DMS 273 (cell line): ENCODE measurements around the gene RAB12.
A peak's percentile ranks its signal among the peaks of the same experiment; 100 is the strongest.
"Not testable (repeated sequence)": the region's sequence is repeated elsewhere in the genome, so short reads cannot be mapped to it uniquely, and the experiment has no call there.

Source experiments
- DNase-seq: peaks from one replicate; lab custom pipeline; 2025; ENCODE audit not compliant: unreplicated experiment; lab: John Stamatoyannopoulos, UW

Gene RAB12, protein sequence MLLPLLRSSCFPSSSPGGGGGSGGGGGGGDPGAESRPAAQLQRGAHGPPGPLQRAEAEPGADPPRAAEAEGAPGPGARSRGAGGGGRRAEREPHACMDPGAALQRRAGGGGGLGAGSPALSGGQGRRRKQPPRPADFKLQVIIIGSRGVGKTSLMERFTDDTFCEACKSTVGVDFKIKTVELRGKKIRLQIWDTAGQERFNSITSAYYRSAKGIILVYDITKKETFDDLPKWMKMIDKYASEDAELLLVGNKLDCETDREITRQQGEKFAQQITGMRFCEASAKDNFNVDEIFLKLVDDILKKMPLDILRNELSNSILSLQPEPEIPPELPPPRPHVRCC

DNA sequence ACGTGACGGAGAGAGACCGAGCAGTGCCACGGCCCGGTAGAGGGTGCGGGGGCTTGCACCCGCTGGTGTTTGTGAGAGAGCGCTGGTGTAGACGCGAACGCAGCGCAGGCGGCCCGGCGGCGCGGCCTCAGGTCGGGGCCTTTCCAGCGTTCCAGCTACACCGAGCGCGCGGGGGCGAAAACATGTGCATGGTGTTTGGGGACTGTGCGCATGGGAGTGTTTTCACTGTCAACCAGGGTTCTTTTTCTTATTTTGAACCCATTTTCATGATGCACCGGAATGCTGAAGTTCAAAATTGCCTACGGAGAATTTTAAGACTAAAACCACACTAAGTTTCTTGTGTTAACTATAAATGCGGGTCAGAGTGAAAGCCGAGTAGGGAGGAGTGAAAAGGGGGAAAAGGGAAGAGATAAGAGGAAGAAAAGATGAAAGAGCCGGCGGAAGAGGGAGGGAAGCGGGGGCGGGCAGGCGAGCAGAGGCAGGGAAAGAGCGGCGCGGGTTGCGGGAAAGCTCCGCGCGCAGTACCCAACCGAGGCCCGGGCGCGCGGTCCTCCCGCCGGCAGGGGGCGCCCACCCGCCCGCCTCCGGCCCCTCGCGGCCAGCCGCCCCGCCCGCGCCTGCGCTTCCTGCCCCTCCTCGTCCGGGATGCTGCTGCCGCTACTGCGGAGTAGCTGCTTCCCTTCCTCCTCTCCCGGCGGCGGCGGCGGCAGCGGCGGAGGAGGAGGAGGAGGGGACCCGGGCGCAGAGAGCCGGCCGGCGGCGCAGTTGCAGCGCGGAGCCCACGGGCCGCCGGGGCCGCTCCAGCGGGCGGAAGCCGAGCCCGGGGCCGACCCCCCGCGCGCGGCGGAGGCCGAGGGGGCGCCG is at the start of gene RAB12:
Gene RAB12, plus strand, starts transcription at position 643 of the 864 bp plus-strand sequence. Its CDS starts 3 bp downstream, at position 646.
- peak; percentile 95 for DNase-seq

DNA sequence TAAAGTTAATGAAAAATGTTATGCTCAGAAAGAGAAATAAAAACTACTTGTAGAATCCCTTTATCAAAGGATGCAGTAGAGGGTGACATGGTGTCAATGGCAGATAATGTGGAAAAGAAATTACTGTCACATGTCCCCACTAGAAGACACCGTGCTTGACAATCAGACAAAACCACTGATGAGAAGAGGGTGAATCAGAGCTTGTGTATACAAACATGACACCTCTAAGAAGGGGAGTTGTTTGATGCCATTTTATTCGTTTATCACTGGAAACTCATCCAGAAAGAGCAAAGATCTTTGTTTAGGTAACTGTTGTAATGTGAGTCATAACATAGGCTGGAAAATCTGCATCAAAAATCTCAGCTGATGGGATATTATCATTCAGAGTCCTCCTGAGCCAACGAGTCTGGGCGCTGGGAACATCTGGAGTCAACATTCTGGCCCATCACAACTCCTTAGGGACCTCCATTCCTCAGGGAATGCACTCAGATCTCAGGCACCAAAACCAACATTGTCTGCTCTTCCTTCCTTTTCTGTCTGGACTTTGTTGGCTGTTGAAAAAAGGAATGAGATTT is 49.5 kb upstream of the RAB12 start:
- no peak for DNase-seq

DNA sequence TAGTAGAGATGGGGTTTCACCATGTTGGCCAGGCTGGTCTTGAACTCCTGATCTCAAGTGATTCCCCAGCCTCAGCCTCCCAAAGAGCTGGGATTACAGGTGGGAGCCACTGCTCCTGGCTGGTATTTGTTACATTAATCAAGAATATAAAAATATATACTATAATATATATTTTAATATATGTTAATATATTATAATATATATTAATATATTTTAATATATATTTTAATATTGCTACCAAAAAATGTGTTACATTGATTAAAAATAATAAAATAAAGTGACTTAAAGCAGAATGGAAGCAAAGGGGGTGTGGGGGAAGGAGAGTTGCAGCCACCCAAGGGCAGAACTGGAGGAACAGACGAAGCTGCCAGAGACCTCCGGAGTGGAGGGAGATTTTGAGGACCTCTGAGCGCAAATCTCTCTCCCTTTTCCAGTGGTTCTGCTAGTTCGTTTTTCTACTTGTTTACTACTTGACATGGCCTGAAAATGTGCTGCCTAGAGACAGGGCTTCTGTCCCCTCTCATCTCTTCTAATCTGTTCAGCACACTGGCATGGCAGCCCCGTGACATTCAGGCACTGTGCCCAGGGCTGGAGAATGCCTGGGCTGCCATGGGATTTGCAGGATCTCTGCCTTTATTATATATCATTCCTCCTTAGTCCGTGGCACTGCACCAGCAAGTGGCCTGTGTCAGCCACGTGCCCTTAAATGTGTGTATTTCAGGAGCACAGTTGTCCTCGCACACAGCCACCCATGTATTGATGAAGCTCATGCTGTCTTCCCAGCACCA is 47.9 kb upstream of the RAB12 start:
- no peak for DNase-seq

DNA sequence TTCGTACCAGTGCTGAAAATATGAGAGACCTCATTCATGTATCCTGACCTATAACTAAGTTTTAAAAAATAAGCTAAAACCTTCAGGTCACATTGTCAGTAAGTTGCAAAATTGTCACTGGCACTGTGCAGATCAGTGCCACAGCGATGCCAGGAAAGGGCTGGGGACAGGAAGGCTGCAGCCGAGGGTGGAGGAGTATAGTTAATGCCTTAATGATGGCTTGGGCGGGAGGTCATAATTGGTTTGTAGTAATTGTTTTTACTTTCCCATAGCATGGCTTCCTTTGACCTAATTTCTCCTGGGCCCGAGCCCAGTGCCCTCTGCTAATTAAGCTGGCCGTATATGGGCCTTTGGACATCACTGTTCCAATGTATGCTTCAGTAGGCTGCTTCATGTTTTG is 47.2 kb upstream of the RAB12 start:
- no peak for DNase-seq

DNA sequence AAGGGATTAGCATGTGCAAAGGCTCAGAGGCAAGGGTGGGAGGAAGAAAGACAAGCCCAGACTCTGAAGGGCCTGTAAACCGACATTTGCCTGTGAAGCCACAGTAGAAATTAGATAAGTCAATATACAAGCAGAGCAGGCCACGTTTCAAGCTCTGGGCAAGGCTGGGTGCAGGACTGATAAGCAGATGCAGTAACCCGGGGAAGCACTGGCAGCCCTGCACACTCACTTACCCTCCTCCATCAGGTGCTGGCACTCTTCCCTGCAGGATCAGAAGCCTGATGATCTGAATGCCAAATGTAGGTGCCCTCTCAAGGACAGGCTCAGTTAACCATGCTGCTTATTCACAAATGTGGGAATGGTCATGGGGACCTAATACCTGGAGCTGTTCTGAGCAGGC is 46.3 kb upstream of the RAB12 start:
- DNase-seq = peak; percentile 36

DNA sequence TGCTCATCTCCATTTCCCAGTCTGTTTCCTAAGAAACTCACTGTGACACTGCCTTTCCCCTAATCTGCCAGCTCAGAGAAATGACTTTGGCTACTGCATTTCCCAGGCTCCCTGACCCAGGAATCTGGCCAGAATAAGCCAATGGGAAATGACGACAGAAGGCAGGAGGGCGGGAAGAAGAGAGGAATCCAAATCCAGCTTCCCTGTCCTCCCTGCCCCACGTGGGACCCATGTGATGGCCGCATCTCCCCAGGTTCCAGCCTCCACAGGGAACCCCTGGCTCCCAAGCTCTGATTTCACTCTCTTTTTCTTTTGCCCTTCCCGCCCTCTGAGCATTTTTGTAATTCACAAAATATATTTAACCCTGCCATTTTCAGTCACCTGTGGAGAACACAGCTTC is 37.8 kb upstream of the RAB12 start:
- DNase-seq = no peak

DNA sequence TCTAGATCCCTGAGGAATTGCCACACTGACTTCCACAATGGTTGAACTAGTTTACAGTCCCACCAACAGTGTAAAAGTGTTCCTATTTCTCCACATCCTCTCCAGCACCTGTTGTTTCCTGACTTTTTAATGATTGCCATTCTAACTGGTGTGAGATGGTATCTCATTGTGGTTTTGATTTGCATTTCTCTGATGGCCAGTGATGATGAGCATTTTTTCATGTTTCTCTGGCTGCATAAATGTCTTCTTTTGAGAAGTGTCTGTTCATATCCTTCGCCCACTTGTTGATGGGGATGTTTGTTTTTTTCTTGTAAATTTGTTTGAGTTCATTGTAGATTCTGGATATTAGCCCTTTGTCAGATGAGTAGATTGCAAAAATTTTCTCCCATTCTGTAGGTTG is 35.5 kb upstream of the RAB12 start:
- not testable (repeated sequence) for DNase-seq

DNA sequence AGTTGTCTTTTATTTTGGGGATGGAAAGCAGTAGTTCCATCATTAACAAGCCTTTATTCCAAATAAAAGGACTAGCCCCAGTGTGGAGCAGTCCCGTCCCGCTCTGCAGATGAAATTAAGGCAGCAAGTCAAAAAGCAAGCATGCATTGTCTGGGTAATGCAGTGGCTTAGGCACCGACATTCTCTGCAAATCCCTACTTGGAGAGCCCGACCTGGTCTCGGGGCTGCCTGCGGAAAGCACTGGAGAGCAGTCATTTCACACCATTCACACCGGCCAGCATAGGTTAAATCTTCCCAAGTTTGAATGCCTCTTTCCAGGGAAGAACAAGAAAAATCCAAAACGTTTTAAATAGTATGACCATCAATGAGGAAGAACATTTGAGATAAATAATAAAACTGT is 24.4 kb upstream of the RAB12 start:
- no peak for DNase-seq

DNA sequence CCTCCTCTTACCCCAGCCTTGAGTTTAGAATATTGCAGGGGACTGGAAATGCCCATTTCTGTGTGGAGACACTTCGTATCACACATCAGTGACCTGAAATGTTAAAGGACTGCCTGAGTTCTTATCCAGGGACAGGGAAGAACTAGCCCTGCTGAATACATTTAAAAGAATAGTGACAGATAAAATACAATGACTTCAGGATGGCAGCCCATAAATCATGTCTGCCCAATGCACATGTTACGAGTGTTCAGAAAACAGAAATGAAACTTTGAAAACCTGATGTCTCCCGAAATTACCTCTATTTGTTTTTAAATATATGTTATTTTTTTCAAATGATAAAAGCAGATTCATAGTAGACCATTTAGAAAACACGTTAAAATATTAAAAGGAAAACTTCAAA is 22.3 kb upstream of the RAB12 start:
- DNase-seq = no peak

DNA sequence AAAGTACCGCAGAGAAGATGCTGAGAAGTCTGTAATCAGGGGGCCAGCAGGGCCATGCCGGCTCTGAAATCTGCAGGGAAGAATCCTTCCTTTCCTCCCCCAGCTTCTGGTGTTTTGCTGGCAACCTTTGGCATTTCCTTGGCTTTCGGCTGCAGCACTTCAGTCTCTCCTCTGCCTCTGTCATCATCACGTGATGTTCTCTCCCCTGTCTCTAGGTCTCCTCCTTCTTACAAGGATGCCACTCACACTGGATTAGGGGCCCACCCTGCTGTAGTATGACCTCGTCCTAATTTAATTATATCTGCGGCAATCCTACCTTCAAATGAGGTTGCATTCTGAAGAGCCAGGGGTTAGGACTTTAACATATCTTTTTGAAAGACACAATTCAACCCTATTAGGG is 13.8 kb upstream of the RAB12 start:
- DNase-seq = no peak

DNA sequence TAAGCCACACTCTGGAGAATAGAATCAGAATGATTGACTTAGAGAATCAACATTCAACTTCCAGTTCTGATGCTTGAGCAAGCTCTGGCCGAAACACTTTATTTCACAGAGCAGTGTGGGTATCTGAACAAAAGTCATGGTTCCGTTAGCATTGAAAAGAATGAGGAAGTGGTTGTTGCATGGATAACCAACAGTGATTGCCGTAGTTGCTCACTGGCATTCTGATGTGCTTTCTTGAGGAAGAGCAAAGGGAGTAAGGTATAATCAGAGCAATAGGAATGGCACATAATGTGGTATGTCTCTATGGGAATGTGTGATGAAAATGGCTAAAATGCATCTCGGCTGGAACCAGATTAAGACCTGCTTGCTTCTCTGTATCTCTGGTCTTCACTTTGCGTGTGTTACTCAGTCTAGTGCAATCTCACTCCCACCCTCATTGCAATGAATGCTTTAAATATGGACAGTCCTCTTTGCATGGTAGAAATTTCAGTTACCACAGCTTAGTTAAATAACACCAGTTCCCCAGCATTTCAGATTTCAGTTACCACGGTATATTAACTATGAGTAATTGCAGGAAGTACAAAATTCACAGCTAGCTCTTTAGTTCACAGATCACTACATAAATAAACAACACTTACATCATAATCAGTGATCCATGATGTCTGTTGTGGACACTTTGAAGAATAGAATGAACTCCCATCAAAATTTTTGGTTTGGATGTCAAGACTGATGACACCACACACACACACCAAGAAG is 7.8 kb upstream of the RAB12 start:
- DNase-seq = no peak

DNA sequence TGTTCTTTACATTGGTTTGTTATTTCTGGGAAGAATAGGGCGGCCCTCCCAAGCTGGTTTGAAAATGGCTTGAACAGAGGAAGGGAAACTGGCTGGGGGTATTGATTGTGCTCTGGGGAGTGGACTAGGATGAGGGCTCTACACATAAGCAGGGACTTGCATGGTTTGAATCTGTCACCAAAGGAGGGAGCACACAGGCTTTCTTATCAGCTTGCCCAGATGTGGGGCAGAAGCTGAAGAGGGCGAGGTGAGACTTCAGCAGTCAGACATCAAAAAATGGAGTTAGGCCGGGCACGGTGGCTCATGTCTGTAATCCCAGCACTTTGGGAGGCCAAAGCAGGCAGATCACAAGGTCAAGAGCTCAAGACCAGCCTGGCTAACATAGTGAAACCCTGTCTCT is 7.2 kb upstream of the RAB12 start:
- DNase-seq = no peak

DNA sequence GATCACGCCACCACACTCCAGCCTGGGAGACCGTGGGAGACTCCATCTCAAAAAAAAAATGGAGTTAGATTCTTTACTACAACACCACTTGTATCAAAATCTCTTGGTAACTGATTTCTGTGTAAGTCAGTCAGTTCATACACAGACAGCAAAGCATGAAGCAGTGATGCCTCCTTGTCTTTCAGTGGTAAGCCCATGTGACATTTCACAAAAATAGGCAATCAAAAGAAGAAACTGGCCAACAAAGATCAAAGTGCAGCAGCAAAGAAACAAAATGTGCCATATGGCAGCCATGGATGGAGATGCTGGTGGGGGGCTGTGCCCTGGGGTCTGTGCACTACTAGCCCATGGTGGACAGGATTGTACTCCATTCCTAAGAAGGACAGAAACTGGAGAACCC is 6.7 kb upstream of the RAB12 start:
- no peak for DNase-seq

DNA sequence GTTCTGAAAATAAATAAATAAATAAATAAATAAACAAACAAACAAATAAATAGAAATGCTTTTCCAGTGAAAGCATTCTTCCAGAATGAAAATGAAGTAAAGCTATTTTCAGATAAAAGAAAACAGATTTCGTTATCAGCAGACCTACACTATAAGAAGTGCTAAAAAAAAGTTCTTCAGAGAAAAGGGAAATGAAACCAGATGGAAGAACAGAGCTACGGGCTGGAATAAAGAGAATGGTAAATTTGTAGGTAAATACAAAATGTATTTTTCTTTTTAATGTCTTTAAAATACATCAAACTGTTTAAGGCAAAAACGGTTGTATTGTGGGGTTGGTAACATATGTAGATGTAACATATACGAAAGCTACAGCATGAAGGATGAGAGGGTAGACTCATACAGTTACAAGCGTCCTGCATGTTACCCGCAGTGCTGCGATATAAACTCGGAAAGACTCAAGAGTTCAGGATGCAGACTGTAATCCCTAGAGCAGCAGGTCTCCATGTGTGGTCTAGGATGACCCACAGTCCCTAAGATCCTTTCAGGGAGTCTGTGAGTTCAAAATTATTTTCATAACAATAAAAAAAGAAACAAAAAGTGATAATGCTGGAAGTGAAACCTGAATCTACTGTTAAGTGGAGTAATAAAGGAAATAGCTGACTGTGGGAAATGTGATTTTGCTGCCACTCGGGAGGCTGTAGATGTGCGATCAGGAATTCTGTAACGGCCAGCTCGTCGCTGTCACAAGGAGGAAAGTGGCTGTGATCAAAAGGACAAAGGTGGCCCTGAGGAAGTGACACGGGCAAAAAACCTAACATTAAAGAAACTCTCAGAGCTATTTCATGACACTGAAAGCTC is 5.3 kb upstream of the RAB12 start:
- no peak for DNase-seq

DNA sequence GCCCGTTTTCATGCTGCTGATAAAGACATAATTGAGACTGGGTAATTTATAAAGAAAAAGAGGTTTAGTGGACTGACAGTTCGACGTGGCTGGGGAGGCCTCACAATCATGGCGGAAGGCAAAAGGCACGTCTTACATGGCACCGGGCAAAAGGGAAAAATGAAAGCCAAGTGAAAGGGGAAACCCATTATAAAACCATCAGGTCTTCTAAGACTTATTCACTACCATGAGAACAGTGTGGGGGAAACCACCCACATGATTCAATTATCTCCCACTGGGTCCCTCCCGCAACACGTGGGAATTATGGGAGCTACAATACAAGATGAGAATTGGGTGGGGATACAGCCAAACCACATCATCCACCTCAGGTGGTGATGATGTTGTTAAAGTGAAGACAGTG is 3.3 kb upstream of the RAB12 start:
- DNase-seq = no peak

DNA sequence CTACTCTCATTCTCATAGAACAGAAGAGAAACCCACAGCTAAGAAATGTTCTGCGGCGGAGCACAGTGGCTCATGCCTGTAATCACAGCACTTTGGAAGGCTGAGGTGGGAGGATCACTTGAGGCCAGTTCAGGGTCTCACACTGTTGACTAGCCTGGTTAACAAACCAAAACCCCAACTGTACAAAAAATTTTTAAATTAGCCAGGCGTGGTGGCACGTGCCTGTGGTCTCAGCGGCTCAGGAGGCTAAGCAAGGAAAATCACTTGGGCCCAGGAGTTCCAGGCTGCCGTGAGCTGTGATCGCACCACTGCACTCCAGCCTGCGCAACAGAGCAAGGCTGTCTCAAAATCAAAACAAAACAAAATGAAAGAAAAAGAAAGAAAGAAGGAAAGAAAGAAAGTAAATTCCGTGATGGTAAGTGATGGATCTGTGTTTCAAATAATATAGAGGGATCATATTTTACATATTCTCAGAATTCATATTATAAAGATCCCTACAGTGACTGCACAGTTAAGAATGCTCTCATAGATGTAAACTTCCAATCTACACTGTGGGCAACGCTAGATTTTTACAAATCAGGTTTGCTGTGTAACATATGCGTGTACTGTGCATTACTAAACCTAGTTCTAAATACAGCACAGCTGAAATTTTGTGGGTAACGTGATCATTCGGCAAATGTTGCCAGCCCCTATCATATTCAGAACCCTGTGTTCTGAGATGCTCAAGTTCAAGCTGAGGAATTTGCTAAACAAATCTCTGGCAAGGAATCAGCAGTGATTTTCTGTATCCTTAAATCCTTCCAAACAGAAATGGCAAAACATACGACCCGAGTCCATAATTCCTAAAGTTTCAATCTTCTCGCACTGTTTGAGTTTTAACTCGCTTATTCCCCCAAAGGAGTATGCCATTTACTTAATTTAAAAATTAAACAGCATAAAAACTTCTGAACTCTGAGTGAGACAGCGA is 1.2 kb upstream of the RAB12 start:
- DNase-seq = no peak

DNA sequence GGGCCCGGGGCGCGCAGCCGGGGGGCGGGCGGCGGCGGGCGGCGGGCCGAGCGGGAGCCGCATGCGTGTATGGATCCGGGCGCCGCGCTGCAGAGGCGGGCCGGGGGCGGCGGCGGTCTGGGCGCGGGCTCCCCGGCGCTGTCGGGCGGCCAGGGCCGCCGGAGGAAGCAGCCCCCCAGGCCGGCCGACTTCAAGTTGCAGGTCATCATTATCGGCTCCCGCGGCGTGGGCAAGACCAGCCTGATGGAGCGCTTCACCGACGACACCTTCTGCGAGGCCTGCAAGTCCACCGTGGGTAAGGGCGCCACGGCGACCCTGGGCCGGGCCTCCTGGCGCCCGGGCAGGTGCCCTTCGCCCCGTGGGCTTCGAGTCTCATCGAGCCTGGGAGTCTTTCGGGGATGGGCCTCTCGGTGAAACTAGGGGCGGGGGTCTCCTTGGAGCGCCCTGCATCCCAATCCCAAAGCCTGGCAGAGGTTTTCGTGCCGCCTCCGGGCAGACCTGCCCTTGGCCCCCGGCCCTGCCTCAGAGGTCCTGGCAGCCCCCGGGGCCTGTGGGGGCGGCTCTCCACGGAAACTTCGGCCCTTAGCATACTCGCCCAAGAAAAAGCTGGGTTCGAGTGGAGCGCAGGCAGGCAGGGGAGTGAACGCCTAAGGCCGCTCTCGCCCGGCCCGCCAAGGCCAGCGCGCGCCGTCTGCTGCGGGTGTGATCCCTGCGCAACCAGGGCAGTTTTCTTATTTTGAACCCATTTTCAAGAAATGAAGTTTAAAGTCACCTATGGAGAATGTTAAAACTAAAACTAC is 622 bp downstream of the RAB12 start:
- DNase-seq = peak; percentile 70

DNA sequence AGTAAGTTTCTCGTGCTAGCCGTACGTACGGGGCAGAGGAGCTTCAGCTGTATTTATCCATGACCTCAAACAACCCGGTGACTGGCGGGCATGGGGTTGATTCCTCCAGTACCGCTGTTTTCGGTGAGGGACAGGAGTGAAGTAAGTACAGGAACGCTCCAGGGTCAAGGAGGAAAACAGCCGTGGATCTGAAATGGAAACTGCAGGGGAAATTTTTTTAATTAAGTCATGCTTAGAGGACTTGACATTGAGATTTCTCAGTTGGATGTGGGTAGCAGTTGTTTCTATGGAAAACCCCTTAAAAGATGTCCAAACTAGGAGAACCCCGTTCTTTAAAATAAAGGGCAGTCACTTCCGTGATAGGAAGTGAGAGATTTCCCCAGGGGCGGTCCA is 1.2 kb downstream of the RAB12 start:
- DNase-seq = peak; percentile 70
